Measurements from ENCODE around the gene MTFR2.

The MTFR2 gene

GRCh38 chr6:136274062-136274461, 24.0 kb upstream of the MTFR2 start:
- peaks cover 60% of the 10 kb centered on the region for H3K79me2 ChIP-seq (ENCODE audit: control insufficient read depth, insufficient read depth, low read length, unreplicated experiment)
- no peak overlapping the region for H3K27ac ChIP-seq (ENCODE audit: low read depth, low read length)
- no peak overlapping the region for H2AFZ ChIP-seq (ENCODE audit: low read length, unreplicated experiment)
- no peak overlapping the region for H3K4me3 ChIP-seq (ENCODE audit: low read depth, low read length)
- no peaks in the 10 kb centered on the region for H3K27me3 ChIP-seq (ENCODE audit: insufficient read depth, low read length)
- peaks cover 70% of the 10 kb centered on the region for H3K36me3 ChIP-seq (ENCODE audit: insufficient read depth, low read length)
- H3K4me1 ChIP-seq (ENCODE audit: control insufficient read depth, insufficient read depth, low read length, unreplicated experiment), result peaks cover 5% of the 10 kb centered on the region

GRCh38 chr6:136265101-136265500, 15.0 kb upstream of the MTFR2 start:
- Histone ChIP-seq H2AFZ (ENCODE audit: low read length, unreplicated experiment) (no peak overlapping the region), H3K4me1 (ENCODE audit: control insufficient read depth, insufficient read depth, low read length, unreplicated experiment) (no peaks in the 10 kb centered on the region), H3K36me3 (ENCODE audit: insufficient read depth, low read length) (peaks cover 63% of the 10 kb centered on the region), H3K79me2 (ENCODE audit: control insufficient read depth, insufficient read depth, low read length, unreplicated experiment) (peaks cover 37% of the 10 kb centered on the region), H3K27me3 (ENCODE audit: insufficient read depth, low read length) (no peaks in the 10 kb centered on the region), H3K4me3 (ENCODE audit: low read depth, low read length) (no peak overlapping the region), H3K27ac (ENCODE audit: low read depth, low read length) (no peak overlapping the region)

- Histone ChIP-seq H3K4me1 (ENCODE audit: control insufficient read depth, insufficient read depth, low read length, unreplicated experiment) (no peaks in the 10 kb centered on the region), H3K27ac (ENCODE audit: low read depth, low read length) (no peak overlapping the region), H3K36me3 (ENCODE audit: insufficient read depth, low read length) (peaks cover 59% of the 10 kb centered on the region), H3K79me2 (ENCODE audit: control insufficient read depth, insufficient read depth, low read length, unreplicated experiment) (peaks cover 33% of the 10 kb centered on the region), H2AFZ (ENCODE audit: low read length, unreplicated experiment) (no peak overlapping the region), H3K27me3 (ENCODE audit: insufficient read depth, low read length) (no peaks in the 10 kb centered on the region), H3K4me3 (ENCODE audit: low read depth, low read length) (no peak overlapping the region)
These were observed 12.8 kb upstream of the MTFR2 start for GRCh38 chr6:136262940-136263339.

GRCh38 chr6:136254851-136255466, 4.8 kb upstream of the MTFR2 start:
- Histone ChIP-seq H3K4me3 (ENCODE audit: low read depth, low read length) (no peak overlapping the region), H3K36me3 (ENCODE audit: insufficient read depth, low read length) (peaks cover 20% of the 10 kb centered on the region), H3K27me3 (ENCODE audit: insufficient read depth, low read length) (no peaks in the 10 kb centered on the region), H3K27ac (ENCODE audit: low read depth, low read length) (no peak overlapping the region), H3K4me1 (ENCODE audit: control insufficient read depth, insufficient read depth, low read length, unreplicated experiment) (peaks cover 4% of the 10 kb centered on the region), H3K79me2 (ENCODE audit: control insufficient read depth, insufficient read depth, low read length, unreplicated experiment) (no peaks in the 10 kb centered on the region), H2AFZ (ENCODE audit: low read length, unreplicated experiment) (no peak overlapping the region)

- Histone ChIP-seq H3K27ac (ENCODE audit: low read depth, low read length) (no peak overlapping the region), H3K27me3 (ENCODE audit: insufficient read depth, low read length) (no peaks in the 10 kb centered on the region), H2AFZ (ENCODE audit: low read length, unreplicated experiment) (no peak overlapping the region), H3K4me3 (ENCODE audit: low read depth, low read length) (no peak overlapping the region), H3K36me3 (ENCODE audit: insufficient read depth, low read length) (peaks cover 13% of the 10 kb centered on the region; the same call in 1 of the 2 replicates), H3K79me2 (ENCODE audit: control insufficient read depth, insufficient read depth, low read length, unreplicated experiment) (peaks cover 8% of the 10 kb centered on the region), H3K4me1 (ENCODE audit: control insufficient read depth, insufficient read depth, low read length, unreplicated experiment) (peaks cover 8% of the 10 kb centered on the region)
These were observed 3.6 kb upstream of the MTFR2 start for GRCh38 chr6:136253734-136254133.

- no peaks in the 10 kb centered on the region for H3K27me3 ChIP-seq (ENCODE audit: insufficient read depth, low read length)
- H3K27ac ChIP-seq (ENCODE audit: low read depth, low read length), result no peak overlapping the region
- no peak overlapping the region for H3K4me3 ChIP-seq (ENCODE audit: low read depth, low read length)
- H3K36me3 ChIP-seq (ENCODE audit: insufficient read depth, low read length), result peaks cover 4% of the 10 kb centered on the region
- no peak overlapping the region for H2AFZ ChIP-seq (ENCODE audit: low read length, unreplicated experiment)
- H3K79me2 ChIP-seq (ENCODE audit: control insufficient read depth, insufficient read depth, low read length, unreplicated experiment), result peaks cover 10% of the 10 kb centered on the region
- peaks cover 10% of the 10 kb centered on the region for H3K4me1 ChIP-seq (ENCODE audit: control insufficient read depth, insufficient read depth, low read length, unreplicated experiment)
These were observed 2.3 kb upstream of the MTFR2 start for GRCh38 chr6:136252441-136252840.

- Histone ChIP-seq H3K79me2 (ENCODE audit: control insufficient read depth, insufficient read depth, low read length, unreplicated experiment) (peaks cover 17% of the 10 kb centered on the region), H3K4me3 (ENCODE audit: low read depth, low read length) (peak overlapping the region; percentile 90), H3K36me3 (ENCODE audit: insufficient read depth, low read length) (no peaks in the 10 kb centered on the region; the same call in 1 of the 2 replicates), H3K27me3 (ENCODE audit: insufficient read depth, low read length) (no peaks in the 10 kb centered on the region), H2AFZ (ENCODE audit: low read length, unreplicated experiment) (no peak overlapping the region), H3K27ac (ENCODE audit: low read depth, low read length) (no peak overlapping the region), H3K4me1 (ENCODE audit: control insufficient read depth, insufficient read depth, low read length, unreplicated experiment) (peaks cover 10% of the 10 kb centered on the region)
These were observed 1.3 kb upstream of the MTFR2 start for GRCh38 chr6:136251394-136251793.

GRCh38 chr6:136250686-136251008, 536 bp upstream of the MTFR2 start:
- peaks cover 21% of the 10 kb centered on the region for H3K79me2 ChIP-seq (ENCODE audit: control insufficient read depth, insufficient read depth, low read length, unreplicated experiment)
- H2AFZ ChIP-seq (ENCODE audit: low read length, unreplicated experiment), result no peak overlapping the region
- H3K4me3 ChIP-seq (ENCODE audit: low read depth, low read length), result peak overlapping the region; percentile 90
- H3K36me3 ChIP-seq (ENCODE audit: insufficient read depth, low read length), result no peaks in the 10 kb centered on the region; the same call in 1 of the 2 replicates
- H3K4me1 ChIP-seq (ENCODE audit: control insufficient read depth, insufficient read depth, low read length, unreplicated experiment), result peaks cover 10% of the 10 kb centered on the region
- peak overlapping the region; percentile 13; the same call in 1 of the 2 replicates for H3K27ac ChIP-seq (ENCODE audit: low read depth, low read length)
- no peaks in the 10 kb centered on the region for H3K27me3 ChIP-seq (ENCODE audit: insufficient read depth, low read length)

GRCh38 chr6:136249336-136249735, 775 bp downstream of the MTFR2 start:
- Histone ChIP-seq H3K36me3 (ENCODE audit: insufficient read depth, low read length) (no peaks in the 10 kb centered on the region; the same call in 1 of the 2 replicates), H2AFZ (ENCODE audit: low read length, unreplicated experiment) (peak overlapping the region; percentile 71), H3K4me3 (ENCODE audit: low read depth, low read length) (peak overlapping the region; percentile 90), H3K27me3 (ENCODE audit: insufficient read depth, low read length) (no peaks in the 10 kb centered on the region), H3K79me2 (ENCODE audit: control insufficient read depth, insufficient read depth, low read length, unreplicated experiment) (peaks cover 21% of the 10 kb centered on the region), H3K27ac (ENCODE audit: low read depth, low read length) (no peak overlapping the region; the same call in 1 of the 2 replicates), H3K4me1 (ENCODE audit: control insufficient read depth, insufficient read depth, low read length, unreplicated experiment) (peaks cover 10% of the 10 kb centered on the region)

GRCh38 chr6:136244061-136244616, 6.0 kb downstream of the MTFR2 start:
- Histone ChIP-seq H3K79me2 (ENCODE audit: control insufficient read depth, insufficient read depth, low read length, unreplicated experiment) (peaks cover 17% of the 10 kb centered on the region), H3K36me3 (ENCODE audit: insufficient read depth, low read length) (no peaks in the 10 kb centered on the region; the same call in 1 of the 2 replicates), H3K4me3 (ENCODE audit: low read depth, low read length) (no peak overlapping the region), H3K27ac (ENCODE audit: low read depth, low read length) (no peak overlapping the region), H2AFZ (ENCODE audit: low read length, unreplicated experiment) (no peak overlapping the region), H3K27me3 (ENCODE audit: insufficient read depth, low read length) (no peaks in the 10 kb centered on the region), H3K4me1 (ENCODE audit: control insufficient read depth, insufficient read depth, low read length, unreplicated experiment) (peaks cover 6% of the 10 kb centered on the region)

All from ACC112 (cell line).